ENCODE measurements around the gene FAM193A.
"Not testable (repeated sequence)": the region's sequence is repeated elsewhere in the genome, so short reads cannot be mapped to it uniquely, and the experiment has no call there.

Gene FAM193A

GRCh38 chr4:2691952-2692435, 155.5 kb downstream of the FAM193A start:
- no peak for DNase-seq (ENCODE audit: low read depth in 2 of 2)

- DNase-seq (ENCODE audit: low read depth in 2 of 2), result no peak
These were observed 158.2 kb downstream of the FAM193A start for GRCh38 chr4:2694691-2695090.

GRCh38 chr4:2695346-2696060, 159.1 kb downstream of the FAM193A start:
- DNase-seq (ENCODE audit: low read depth in 2 of 2), result no peak

- DNase-seq (ENCODE audit: low read depth in 2 of 2), result no peak
These were observed 160.0 kb downstream of the FAM193A start for GRCh38 chr4:2696423-2696822.

DNA sequence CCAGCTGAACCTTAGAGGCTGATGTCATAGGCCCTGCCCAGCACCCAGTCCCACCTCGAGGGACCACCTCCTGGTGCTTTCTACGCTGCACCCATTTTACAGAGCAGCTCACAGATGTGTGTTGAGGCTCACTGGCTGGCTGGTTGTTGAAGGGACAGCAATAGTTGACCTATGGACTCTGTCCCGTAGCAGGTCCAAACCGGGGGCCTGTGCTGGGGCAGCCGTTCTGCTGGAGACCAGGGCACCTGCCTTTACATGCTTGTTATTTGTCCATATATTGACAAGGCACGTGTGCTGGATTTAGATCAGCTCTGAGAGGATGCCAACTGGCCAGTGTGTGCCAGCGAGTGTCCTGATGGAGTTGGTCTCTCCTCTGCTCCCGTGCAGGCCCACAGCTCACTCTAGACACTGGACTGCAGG, 161.6 kb downstream of the FAM193A start:
- no peak for DNase-seq (ENCODE audit: low read depth in 2 of 2)

DNA sequence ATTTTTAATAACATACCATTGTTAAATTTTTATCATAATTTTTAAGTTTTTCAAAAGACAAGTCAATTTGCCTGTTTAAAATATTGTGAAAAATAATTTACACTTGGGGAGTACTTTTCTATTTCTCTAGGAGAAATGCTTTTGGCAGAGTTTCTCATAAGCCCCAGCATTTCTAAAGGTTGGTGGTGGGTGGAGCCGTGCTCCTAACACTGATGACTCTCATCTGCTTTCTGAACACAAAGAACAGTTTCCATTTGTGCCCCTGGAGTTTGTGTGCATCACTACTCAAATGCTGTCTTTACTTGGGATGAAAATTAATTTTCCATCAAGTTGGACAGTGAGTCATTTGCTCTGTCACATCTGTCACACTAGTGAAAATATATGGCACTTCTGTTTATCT, 162.1 kb downstream of the FAM193A start:
- DNase-seq (ENCODE audit: low read depth in 2 of 2), result no peak

DNA sequence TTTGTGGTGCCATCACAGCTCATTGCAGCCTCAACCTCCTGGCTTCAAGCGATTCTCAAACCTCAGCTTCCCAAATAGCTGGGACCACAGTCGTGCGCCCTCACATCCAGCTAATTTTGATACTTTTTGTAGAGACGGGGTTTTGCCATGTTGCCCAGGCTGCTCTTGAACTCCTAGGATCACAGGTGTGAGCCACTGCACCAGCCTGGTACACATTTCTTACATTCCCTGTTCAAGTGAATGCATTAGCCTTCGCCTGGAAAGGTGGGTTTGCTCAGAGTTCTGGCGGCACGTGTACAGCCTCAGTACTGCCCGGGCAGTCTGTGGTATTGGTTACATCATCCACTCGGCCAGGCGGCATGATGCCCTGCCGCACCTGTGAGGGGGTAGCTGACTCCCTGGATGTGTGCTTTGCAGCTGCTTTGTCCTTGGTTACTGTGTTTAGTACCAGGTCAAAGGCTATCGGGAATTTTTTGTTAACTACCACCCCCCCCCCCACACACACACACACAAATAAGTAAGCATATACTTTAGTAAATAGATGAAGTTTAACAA, 162.6 kb downstream of the FAM193A start:
- DNase-seq (ENCODE audit: low read depth in 2 of 2), result no peak

- DNase-seq (ENCODE audit: low read depth in 2 of 2), result no peak
These were observed 163.1 kb downstream of the FAM193A start for GRCh38 chr4:2699534-2699933.

DNA sequence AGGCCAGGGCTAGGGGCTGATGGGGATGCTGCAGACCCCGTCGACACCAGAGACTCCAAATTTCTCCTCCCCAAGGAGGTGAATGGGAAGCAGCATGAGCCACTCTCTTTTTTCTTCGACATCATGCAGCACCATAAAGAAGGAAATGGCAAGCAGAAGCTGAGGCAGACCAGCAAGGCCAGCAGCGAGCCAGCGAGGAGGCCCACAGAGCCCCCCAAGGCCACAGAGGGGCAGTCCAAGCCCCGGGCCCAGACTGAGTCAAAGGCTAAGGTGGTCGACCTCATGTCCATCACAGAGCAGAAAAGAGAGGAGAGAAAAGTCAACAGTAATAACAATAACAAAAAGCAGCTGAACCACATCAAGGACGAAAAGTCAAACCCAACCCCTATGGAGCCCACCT, 163.6 kb downstream of the FAM193A start:
- DNase-seq (ENCODE audit: low read depth in 2 of 2), result no peak

DNA sequence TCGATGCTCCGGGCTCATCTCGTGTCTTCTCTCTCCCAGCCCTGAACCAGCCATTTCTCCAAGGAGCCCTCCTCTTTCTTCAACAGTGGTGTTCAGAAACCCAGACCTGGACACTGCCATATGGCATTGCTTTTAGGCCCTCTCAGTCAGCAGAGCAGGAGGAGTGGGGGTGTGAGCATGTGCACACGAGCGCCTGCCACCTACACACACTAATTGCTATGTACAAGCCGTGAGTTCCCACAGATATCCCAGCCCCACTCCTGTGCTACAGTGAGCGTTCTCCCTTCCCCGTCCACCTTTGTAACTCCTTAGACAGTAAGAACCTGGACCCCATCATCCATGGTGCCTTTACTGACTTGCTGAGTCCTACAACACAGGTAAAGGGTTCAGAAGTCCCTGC, 165.9 kb downstream of the FAM193A start:
- no peak for DNase-seq (ENCODE audit: low read depth in 2 of 2)

DNA sequence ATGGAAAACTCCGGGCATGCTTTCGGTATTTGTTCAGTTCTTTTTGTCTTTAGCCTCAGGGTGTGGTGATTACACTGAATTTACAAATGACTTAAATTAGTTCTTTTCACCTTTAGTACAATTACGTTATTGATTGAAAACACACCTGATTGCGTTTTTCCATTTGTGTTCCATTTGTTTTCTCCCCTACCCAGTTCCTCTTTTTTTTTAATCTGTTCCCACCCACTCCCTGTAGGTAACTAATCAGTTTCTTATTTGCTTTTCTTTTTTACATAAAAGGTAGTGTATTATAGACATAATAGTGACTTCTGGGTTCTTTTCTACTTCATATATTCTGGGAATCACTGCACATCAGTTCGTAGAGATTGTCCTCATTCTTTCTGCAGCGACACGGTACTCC, 166.3 kb downstream of the FAM193A start:
- no peak for DNase-seq (ENCODE audit: low read depth in 2 of 2)

GRCh38 chr4:2712261-2712842, 175.9 kb downstream of the FAM193A start:
- no peak for DNase-seq (ENCODE audit: low read depth in 2 of 2)

- DNase-seq (ENCODE audit: low read depth in 2 of 2), result no peak
These were observed 176.9 kb downstream of the FAM193A start for GRCh38 chr4:2713337-2713736.

- no peak for DNase-seq (ENCODE audit: low read depth in 2 of 2)
These were observed 177.8 kb downstream of the FAM193A start for GRCh38 chr4:2714061-2714770.

GRCh38 chr4:2714918-2715317, 178.5 kb downstream of the FAM193A start:
- no peak for DNase-seq (ENCODE audit: low read depth in 2 of 2)

DNA sequence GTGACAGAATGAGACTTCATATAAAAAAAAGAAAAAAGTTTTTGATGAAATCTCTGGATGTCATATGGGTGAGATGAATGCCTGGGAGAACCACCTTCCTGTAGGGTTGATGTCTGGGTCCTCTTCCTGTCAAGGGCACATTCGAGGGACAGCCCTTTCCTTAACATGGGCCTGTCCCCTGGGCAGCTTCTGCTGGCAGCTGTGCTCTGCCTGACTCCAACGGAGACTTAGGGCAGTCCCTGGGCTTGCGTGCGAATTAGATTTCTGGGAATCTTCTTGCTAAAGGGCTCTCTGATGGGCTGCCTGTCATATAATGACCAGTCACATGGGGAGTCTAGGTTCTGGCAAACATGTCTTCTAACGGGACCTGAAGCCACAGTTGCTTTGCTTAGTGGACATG, 179.0 kb downstream of the FAM193A start:
- no peak for DNase-seq (ENCODE audit: low read depth in 2 of 2)

- no peak for DNase-seq (ENCODE audit: low read depth in 2 of 2)
These were observed 179.8 kb downstream of the FAM193A start for GRCh38 chr4:2716236-2716635.

- DNase-seq (ENCODE audit: low read depth in 2 of 2), result no peak
These were observed 185.1 kb downstream of the FAM193A start for GRCh38 chr4:2721586-2721985.

DNA sequence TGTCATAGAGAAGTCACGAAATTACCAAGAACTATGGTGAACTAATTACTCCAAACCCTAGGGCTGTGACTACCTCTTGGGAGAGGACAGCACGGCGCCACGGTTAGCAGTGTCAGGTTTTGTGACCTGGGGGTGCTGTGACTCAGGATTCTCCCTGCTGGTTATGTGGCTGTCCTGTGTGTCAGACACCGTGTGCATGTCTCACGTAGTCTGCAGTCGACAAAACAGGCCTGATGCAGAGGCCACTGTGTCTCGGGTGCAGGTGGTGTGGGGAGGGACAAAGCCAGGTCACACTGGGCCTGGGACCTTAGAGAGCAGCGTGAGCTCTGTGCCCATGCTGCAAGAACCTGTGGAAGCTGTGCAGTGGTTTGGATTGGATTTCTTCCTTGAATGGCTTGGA, 185.6 kb downstream of the FAM193A start:
- no peak for DNase-seq (ENCODE audit: low read depth in 2 of 2)

GRCh38 chr4:2723751-2724150, 187.3 kb downstream of the FAM193A start:
- no peak for DNase-seq (ENCODE audit: low read depth in 2 of 2)

GRCh38 chr4:2725380-2725779, 188.9 kb downstream of the FAM193A start:
- no peak for DNase-seq (ENCODE audit: low read depth in 2 of 2)

GRCh38 chr4:2726881-2727280, 190.4 kb downstream of the FAM193A start:
- DNase-seq (ENCODE audit: low read depth in 2 of 2), result not testable (repeated sequence)

- no peak for DNase-seq (ENCODE audit: low read depth in 2 of 2)
These were observed 191.8 kb downstream of the FAM193A start for GRCh38 chr4:2728221-2728620.

Measured in stimulated activated CD8-positive, alpha-beta memory T cell treated with anti-CD3 and anti-CD28 coated beads, Interleukin-7, amount 100 ng/mL, for 1 hour (primary cell).